ENCODE results near the gene CDK5R1. TPM values are rescaled to one million over a fixed set of nuclear protein-coding genes. Genes with fewer than 3 reads are reported as not detected.

Gene CDK5R1
- 1.7 and 3.5 TPM in 2 replicates for total RNA-seq
- polyA plus RNA-seq = 1.2 and 2.5 TPM in 2 replicates

DNA sequence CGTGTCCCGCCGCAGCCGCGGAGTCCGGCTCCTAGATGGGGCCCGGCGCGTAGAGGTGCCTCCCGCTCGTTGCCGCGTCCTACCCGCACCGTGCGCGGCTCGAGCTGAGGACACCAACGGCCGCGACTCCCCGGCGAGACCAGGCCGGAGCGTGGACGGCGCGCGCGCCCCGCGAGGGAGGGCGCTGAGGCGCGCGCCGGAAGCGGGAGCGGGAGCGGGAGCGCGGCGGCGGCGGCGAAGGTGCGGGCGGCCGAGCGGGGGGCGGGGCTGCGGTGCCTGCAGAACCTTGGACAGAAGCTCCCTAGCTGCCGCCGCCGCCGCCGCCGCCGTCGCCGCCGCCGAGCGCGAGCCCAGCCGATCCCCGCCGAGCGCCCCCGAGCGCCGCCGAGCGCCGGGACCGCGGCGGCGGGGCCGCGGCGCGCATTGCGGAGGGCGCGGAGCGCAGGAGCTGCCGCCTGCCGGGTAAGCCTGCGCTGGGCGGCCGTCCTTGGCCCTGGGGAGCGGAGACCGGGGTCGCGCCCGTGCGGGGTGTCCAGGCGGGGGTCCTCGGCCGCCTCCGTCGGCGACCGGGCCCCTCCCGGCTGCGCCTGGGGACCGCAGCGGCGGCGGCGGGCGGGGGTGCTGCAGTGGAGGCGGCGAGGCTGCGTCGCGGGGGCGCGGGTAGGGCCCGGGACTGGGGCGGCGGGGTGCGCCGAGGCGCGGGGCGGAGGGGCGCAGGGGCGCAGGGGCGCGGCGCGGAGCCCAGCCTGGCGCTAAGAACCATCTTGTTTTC, at the start of gene CDK5R1:
Gene CDK5R1 (plus strand): TSS at position 293 of the 772 bp plus-strand sequence. CDS start 628 bp downstream, outside the sequence.
- H3K27me3 ChIP-seq = no peaks in the 10 kb centered on the region
- H3K4me3 ChIP-seq = peak within 1 kb of the TSS; percentile 56
- TF ChIP-seq, protein P1, sequence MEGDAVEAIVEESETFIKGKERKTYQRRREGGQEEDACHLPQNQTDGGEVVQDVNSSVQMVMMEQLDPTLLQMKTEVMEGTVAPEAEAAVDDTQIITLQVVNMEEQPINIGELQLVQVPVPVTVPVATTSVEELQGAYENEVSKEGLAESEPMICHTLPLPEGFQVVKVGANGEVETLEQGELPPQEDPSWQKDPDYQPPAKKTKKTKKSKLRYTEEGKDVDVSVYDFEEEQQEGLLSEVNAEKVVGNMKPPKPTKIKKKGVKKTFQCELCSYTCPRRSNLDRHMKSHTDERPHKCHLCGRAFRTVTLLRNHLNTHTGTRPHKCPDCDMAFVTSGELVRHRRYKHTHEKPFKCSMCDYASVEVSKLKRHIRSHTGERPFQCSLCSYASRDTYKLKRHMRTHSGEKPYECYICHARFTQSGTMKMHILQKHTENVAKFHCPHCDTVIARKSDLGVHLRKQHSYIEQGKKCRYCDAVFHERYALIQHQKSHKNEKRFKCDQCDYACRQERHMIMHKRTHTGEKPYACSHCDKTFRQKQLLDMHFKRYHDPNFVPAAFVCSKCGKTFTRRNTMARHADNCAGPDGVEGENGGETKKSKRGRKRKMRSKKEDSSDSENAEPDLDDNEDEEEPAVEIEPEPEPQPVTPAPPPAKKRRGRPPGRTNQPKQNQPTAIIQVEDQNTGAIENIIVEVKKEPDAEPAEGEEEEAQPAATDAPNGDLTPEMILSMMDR (IDR thresholded peaks at IDR 0.05; ENCODE audit: low read depth, low read length) = no peak
- no peak within 1 kb of the TSS for H3K27ac ChIP-seq
- no peaks in the 10 kb centered on the region for H3K36me3 ChIP-seq
- no peaks in the 10 kb centered on the region for H3K9me3 ChIP-seq (ENCODE audit: low read depth)
- H3K4me1 ChIP-seq (ENCODE audit: low read depth) = peaks cover 12% of the 10 kb centered on the region
- peak; percentile 73 to 90 for DNase-seq (ENCODE audit: low read depth in 1 of 2, low spot score in 1 of 2)

DNA sequence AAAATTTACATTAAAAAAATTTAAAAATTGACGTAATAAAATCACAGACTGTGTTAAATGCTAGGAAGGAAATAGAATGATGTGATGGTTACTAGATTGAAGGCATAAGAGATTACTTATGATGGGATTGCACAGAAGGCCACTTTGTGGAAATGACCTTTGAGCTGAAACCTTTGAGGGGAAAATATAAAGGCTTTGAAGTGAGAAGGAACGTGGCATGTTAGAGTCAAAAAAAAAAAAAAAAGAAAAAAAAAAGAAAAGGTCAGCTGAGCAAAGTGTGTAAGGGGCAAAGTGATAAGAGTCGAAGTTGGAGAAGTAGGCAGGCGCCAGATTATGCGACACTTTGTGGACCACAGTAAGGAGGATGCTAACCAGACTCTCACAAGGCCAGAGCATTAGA, 46.1 kb upstream of the CDK5R1 start:
- Histone ChIP-seq H3K4me1 (ENCODE audit: low read depth) (peaks cover 7% of the 10 kb centered on the region), H3K4me3 (no peak overlapping the region), H3K36me3 (no peaks in the 10 kb centered on the region), H3K9me3 (ENCODE audit: low read depth) (no peaks in the 10 kb centered on the region), H3K27me3 (no peaks in the 10 kb centered on the region), H3K27ac (no peak overlapping the region)
- DNase-seq (ENCODE audit: low read depth in 1 of 2, low spot score in 1 of 2) = peak in 1 of 2 donors; percentile 11
- TF ChIP-seq, protein P1 (IDR thresholded peaks at IDR 0.05; ENCODE audit: low read depth, low read length) = no peak

DNA sequence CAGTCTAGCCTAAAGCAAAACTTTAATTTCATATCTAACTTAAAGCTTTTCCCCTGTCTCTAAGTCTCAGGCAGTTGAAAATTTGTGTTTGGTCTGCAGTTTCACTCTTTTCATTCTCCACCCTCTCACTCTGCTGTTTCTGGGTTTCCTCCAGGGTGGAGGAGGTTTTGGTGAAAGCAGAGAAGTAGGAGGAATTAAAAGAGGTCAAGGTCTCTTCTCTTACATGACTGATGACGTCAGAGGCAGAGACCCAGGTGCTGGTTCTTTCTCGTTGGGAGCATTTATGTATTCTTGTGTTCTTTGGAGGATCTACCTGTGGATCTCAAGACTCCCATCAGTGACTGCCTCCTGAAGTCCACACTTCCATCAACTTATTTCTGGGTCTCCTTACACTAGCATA, 44.9 kb upstream of the CDK5R1 start:
- no peak overlapping the region for H3K4me3 ChIP-seq
- no peaks in the 10 kb centered on the region for H3K36me3 ChIP-seq
- TF ChIP-seq, protein P1 (IDR thresholded peaks at IDR 0.05; ENCODE audit: low read depth, low read length) = no peak
- no peak for DNase-seq (ENCODE audit: low read depth in 1 of 2, low spot score in 1 of 2)
- no peaks in the 10 kb centered on the region for H3K9me3 ChIP-seq (ENCODE audit: low read depth)
- peaks cover 14% of the 10 kb centered on the region for H3K4me1 ChIP-seq (ENCODE audit: low read depth)
- no peak overlapping the region for H3K27ac ChIP-seq
- no peaks in the 10 kb centered on the region for H3K27me3 ChIP-seq

DNA sequence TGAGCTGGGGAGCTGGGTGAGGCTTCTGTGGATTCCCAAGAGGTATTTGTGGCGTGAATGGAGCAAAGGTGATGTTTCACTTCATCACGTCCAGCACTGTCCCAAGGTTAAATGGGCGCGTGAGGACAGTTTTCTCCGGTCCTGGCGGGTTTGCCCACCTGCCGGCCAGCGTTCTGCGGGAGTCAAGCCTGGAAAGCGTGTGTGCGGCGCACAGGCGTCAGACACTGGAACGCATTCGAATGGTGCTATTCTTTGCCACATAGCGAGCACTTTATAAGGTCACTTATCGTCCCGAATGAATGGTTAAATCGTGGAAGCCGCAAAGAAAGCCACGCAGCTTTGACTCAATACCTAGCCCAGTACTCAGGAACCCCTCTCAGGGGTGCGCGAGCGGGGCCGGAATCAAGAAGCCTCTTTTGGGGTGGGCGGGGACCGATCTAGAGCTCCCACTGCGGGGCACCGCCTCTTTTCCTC, 42.9 kb upstream of the CDK5R1 start:
- no peak overlapping the region for H3K27ac ChIP-seq
- H3K4me1 ChIP-seq (ENCODE audit: low read depth) = peaks cover 14% of the 10 kb centered on the region

DNA sequence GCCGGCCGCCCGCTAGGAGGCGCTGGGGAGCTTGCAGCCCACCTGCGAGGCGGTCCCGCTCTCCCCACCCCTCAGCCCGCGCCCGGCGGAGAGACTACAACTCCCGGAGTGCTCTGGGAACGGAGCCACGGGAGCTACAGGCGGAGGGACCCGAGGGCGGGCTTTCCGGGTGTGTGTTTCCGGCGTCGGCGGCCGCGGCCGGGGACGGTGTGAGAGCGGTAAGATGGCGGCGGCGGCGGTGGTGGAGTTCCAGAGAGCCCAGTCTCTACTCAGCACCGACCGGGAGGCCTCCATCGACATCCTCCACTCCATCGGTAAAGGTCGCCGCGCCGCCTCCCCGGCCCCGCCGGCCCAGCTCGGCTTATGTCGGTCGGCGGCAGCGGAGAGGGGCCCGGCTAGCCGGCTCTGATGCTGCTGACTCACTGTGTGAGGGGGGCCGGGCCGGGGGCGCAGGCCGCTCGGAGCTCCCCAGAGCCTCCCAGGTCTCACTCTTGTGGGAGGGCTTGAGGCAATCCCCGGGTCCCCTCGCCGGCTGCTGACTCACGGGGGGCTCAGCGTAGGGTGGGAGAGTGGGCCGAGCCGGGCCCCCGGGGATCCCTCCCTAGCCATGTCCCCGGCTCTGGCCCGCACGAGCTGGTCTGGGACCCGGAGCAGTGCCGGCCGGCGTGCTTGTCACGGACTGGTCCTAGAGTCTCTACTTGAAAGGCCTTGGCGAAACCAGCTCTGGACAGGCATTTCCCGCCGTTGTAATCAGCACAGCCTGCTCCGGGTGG, 42.3 kb upstream of the CDK5R1 start, which contains the start of gene PSMD11:
Gene PSMD11 (plus strand): TSS at position 210 of the 773 bp plus-strand sequence. CDS start 14 bp downstream, at position 224.
- H3K36me3 ChIP-seq = peaks cover 22% of the 10 kb centered on the region
- peak within 1 kb of the TSS; percentile 96 for H3K4me3 ChIP-seq
- H3K27me3 ChIP-seq = no peaks in the 10 kb centered on the region
- DNase-seq (ENCODE audit: low read depth in 1 of 2, low spot score in 1 of 2) = peak; percentile 98
- peak within 1 kb of the TSS; percentile 96 for H3K27ac ChIP-seq
- TF ChIP-seq, protein P1 (IDR thresholded peaks at IDR 0.05; ENCODE audit: low read depth, low read length) = peak; percentile 84
- peaks cover 14% of the 10 kb centered on the region for H3K4me1 ChIP-seq (ENCODE audit: low read depth)
- H3K9me3 ChIP-seq (ENCODE audit: low read depth) = no peaks in the 10 kb centered on the region

More for the DNA sequence above, 42.9 kb upstream of the CDK5R1 start:
- Histone ChIP-seq H3K36me3 (peaks cover 16% of the 10 kb centered on the region), H3K9me3 (ENCODE audit: low read depth) (no peaks in the 10 kb centered on the region), H3K27me3 (no peaks in the 10 kb centered on the region), H3K4me3 (peak overlapping the region; percentile 96)
- no peak for DNase-seq (ENCODE audit: low read depth in 1 of 2, low spot score in 1 of 2)
- TF ChIP-seq, protein P1 (IDR thresholded peaks at IDR 0.05; ENCODE audit: low read depth, low read length) = no peak

Data from cardiac muscle cell (in vitro differentiated cells and primary cell).